ENCODE measurements around the gene TMEM217. TPM values are rescaled to one million over a fixed set of nuclear protein-coding genes. Genes with fewer than 3 reads are reported as not detected.
"Not testable (repeated sequence)": the region's sequence is repeated elsewhere in the genome, so short reads cannot be mapped to it uniquely, and the experiment has no call there.

The TMEM217 gene
- total RNA-seq, 2 donors from 2014 or later = 6.8 to 9.3 TPM

DNA sequence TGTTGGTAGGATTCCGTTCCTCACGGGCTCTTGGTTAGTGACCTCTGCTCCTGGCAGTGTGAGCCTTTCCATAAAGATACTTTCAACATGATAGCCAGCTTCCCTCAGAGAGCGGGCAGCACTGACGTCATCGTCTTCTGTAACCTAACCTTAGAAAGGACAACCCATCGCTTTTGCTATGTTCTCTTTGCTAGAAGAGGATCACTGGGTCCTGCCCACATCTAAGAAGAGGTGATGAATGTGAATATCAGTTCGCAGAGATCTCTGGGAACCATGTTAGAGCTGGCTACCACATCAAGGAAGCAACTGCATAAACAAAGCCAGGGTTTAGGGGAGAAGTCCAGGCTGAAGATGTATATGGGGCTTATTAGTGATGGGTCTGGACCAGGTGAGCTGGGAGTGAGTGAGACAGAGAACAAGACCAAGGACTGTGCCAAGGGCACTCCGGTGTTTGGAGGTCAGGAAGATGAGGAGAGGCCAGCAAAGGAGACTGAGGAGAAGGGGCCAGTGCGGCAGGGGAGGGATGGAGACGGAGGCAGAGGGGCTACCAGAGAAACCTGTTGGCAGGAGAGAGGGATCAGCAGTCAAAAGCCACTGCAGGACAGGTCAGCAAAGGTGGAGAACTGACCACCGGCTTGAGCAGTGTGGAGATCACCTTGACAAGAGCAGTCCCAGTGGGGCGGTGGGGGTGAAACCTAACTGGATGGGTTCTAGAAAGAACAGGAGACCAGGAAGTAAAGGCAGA, 48.3 kb downstream of the TMEM217 start:
- Mint-ChIP-seq H3K36me3 (ENCODE audit: insufficient read depth in 2 of 2) (no peaks in the 10 kb centered on the region), H3K9me3 (no peaks in the 10 kb centered on the region), H3K27me3 (ENCODE audit: low read depth) (no peaks in the 10 kb centered on the region), H3K4me3 (peak overlapping the region; percentile 43 to 62), H3K27ac (peak overlapping the region; percentile 27), H3K4me1 (ENCODE audit: low read depth) (peaks cover 58% of the 10 kb centered on the region)
- DNase-seq (peak; percentile 64 to 66), ATAC-seq (replicated peaks in 1 of 2) (peak; percentile 59 to 63)

DNA sequence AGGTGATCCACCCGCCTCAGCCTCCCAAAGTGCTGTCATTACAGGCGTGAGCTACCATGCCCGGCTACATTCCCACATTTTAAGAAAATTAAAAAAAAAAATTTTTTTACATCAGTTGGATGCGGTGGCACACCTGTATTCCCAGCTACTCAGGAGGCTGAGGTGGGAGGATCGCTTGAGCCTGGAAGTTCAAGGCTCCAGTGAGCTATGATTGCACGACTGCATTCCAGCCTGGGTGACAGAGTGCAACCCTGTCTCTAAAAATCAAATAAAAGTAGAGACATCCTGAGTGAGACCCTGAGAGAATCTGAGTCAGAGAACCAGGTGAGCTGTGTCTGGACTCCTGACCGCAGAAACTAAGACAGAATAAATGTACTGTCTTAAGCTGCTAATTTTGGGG, 49.2 kb downstream of the TMEM217 start:
- Mint-ChIP-seq H3K4me3 (no peak overlapping the region), H3K27ac (no peak overlapping the region), H3K36me3 (ENCODE audit: insufficient read depth in 2 of 2) (no peaks in the 10 kb centered on the region), H3K4me1 (ENCODE audit: low read depth) (peaks cover 65% of the 10 kb centered on the region), H3K9me3 (no peaks in the 10 kb centered on the region), H3K27me3 (ENCODE audit: low read depth) (no peaks in the 10 kb centered on the region)
- ATAC-seq (replicated peaks in 1 of 2) (no peak), DNase-seq (no peak)

DNA sequence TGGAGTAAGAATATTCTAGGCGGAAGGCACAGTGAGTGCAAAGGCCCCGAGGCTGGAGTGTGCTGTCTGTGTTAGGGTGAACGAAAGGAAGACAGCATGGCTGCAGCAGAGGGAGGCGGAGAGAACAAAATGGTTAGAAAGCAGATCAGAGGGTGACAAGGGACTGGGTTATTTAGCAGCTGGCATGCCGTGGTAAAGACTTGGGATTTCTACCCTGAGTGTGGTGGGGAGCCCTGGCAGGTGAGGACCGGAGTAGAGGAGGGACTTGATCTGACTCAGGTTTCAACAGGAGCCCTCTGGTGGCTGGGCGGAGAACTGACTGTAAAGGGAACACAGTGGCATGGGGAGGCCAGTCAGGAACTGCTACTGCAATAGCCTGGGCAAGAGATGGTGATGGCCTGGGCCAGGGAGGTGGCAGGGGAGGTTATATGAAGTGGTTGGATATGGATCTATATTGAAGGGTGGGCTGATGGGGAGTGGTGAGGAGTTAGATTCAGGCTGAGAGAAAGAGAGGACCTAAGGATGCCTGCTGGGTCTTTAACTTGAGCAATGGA, 50.0 kb downstream of the TMEM217 start:
- Mint-ChIP-seq H3K4me3 (peak overlapping the region; percentile 43 to 47), H3K27me3 (ENCODE audit: low read depth) (no peaks in the 10 kb centered on the region), H3K36me3 (ENCODE audit: insufficient read depth in 2 of 2) (no peaks in the 10 kb centered on the region), H3K27ac (peak overlapping the region; percentile 35), H3K9me3 (no peaks in the 10 kb centered on the region), H3K4me1 (ENCODE audit: low read depth) (peaks cover 72% of the 10 kb centered on the region)
- peak; percentile 88 to 91 for DNase-seq
- ATAC-seq (replicated peaks in 1 of 2) = peak; percentile 72 to 77

DNA sequence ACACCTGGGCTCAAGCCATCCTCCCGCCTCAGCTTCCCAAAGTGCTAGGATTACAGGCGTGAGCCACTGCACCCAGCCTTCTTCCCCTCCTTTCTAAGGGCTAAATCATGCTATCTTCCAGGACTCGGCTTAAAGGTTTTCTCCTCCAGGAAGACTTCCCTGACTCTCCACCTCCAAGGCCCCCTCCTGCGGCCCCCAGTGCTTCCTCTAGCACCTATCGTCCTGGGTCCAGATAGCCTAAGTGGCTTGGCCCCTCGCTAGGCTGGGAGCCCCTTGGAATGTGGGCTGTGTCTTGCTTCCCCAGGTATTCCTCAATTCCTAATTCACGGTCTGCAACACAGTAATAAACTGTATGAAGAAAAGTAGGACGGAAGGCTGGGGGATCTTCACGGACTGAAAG, 51.3 kb downstream of the TMEM217 start:
- Mint-ChIP-seq H3K9me3 (no peaks in the 10 kb centered on the region), H3K27me3 (ENCODE audit: low read depth) (no peaks in the 10 kb centered on the region), H3K4me3 (peak overlapping the region; percentile 12 to 28), H3K4me1 (ENCODE audit: low read depth) (peaks cover 85% of the 10 kb centered on the region), H3K36me3 (ENCODE audit: insufficient read depth in 2 of 2) (no peaks in the 10 kb centered on the region), H3K27ac (no peak overlapping the region)
- DNase-seq (no peak), ATAC-seq (replicated peaks in 1 of 2) (no peak)

DNA sequence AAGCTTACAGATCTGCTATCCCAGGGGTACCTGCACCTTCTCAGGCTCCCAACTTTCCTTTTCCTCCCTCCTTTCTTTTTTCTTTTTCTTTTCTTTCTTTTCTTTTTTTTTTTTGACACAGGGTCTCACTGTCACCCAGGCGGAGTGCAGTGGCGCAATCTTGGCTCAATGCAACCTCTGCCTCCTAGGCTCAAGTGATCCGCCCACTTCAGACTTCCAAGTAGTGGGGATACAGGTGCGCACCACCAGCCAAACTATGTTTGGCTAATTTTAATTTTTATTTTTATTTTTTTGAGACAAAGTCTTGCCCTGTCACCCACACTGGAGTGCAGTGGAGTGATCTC, 52.0 kb downstream of the TMEM217 start:
- H3K36me3 Mint-ChIP-seq (ENCODE audit: insufficient read depth in 2 of 2) = no peaks in the 10 kb centered on the region
- DNase-seq (no peak), ATAC-seq (replicated peaks in 1 of 2) (no peak)
- H3K27ac Mint-ChIP-seq = peak overlapping the region; percentile 79
- no peaks in the 10 kb centered on the region for H3K27me3 Mint-ChIP-seq (ENCODE audit: low read depth)
- H3K9me3 Mint-ChIP-seq = no peaks in the 10 kb centered on the region
- H3K4me3 Mint-ChIP-seq = peak overlapping the region; percentile 23 to 58
- peaks cover 87% of the 10 kb centered on the region for H3K4me1 Mint-ChIP-seq (ENCODE audit: low read depth)

DNA sequence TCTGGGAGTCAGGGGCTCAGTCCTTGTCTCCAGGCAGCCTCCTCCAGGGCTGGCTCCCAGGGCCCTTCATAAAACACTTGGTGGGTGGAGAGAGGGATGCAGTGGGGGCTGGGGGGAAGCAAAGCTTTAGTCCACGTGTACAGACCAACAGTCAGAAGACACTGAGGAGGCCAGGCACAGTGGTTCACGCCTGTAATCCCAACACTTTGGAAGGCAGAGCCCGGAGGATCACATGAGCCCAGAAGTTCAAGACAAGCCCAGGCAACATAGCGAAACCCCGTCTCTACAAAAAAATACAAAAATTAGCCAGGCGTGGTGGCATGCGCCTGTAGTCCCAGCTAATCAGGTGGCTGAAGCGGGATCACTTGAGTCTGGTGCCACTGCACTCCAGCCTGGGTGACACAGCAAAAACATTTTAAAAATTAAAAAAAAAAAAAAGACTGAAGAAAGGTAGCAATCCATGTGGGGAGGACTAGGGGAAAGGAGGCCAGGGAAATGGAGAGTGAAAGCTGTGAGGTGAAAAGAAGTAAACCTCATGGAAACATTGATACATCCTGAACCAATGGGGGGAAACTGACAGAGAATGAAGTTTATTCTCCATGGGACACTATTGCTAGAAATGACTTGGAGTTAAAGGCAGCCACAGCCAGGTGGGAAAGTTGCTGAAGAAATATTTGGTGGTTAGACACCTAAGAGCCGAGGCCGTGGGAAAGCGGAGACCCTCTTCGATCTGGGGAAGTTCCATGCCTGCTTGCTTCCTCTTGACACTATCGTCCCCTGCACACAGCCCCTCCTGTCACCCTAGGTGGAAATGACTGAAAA, 52.6 kb downstream of the TMEM217 start:
- no peaks in the 10 kb centered on the region for H3K36me3 Mint-ChIP-seq (ENCODE audit: insufficient read depth in 2 of 2)
- ATAC-seq (replicated peaks in 1 of 2) = peak; percentile 10

DNA sequence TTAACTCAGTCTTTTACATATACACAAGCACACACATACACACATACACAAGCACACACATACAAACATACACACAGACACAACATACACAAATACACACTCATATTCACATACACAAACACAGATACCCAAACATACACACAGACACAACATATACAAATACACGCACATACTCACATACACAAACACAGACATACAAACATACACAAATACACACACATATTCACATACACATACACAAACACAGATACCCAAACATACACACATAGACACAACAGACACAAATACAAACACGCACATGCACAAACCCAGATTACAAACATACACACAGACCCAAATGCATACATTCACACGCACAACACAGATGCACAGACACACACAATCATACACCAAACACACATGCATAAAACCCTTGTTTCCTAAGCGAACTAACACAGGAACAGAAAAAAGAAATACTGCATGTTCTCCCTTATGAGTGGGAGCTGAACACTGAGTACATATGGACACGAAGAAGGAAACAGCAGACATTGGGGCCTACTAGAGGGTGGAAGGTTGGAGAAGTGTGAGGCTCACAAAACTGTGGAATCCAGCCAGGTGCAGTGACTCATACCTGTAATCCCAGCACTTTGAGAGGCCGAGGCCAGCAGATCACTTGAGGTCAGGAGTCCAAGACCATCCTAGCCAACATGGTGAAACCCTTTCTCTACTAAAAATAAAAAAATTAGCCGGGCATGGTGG, 53.8 kb downstream of the TMEM217 start:
- no peaks in the 10 kb centered on the region for H3K36me3 Mint-ChIP-seq (ENCODE audit: insufficient read depth in 2 of 2)
- H3K27me3 Mint-ChIP-seq (ENCODE audit: low read depth) = no peaks in the 10 kb centered on the region
- H3K4me3 Mint-ChIP-seq = no peak overlapping the region
- H3K27ac Mint-ChIP-seq = peak overlapping the region; percentile 2
- ATAC-seq (replicated peaks in 1 of 2) = no peak
- H3K9me3 Mint-ChIP-seq = no peaks in the 10 kb centered on the region
- peaks cover 79% of the 10 kb centered on the region for H3K4me1 Mint-ChIP-seq (ENCODE audit: low read depth)
- no peak for DNase-seq

More for the DNA sequence above, 52.6 kb downstream of the TMEM217 start:
- H3K9me3 Mint-ChIP-seq = no peaks in the 10 kb centered on the region
- peak overlapping the region; percentile 79 for H3K27ac Mint-ChIP-seq
- H3K4me3 Mint-ChIP-seq = peak overlapping the region; percentile 23 to 58
- H3K27me3 Mint-ChIP-seq (ENCODE audit: low read depth) = no peaks in the 10 kb centered on the region
- H3K4me1 Mint-ChIP-seq (ENCODE audit: low read depth) = peaks cover 88% of the 10 kb centered on the region
- DNase-seq = peak in 1 of 2 donors; percentile 37

DNA sequence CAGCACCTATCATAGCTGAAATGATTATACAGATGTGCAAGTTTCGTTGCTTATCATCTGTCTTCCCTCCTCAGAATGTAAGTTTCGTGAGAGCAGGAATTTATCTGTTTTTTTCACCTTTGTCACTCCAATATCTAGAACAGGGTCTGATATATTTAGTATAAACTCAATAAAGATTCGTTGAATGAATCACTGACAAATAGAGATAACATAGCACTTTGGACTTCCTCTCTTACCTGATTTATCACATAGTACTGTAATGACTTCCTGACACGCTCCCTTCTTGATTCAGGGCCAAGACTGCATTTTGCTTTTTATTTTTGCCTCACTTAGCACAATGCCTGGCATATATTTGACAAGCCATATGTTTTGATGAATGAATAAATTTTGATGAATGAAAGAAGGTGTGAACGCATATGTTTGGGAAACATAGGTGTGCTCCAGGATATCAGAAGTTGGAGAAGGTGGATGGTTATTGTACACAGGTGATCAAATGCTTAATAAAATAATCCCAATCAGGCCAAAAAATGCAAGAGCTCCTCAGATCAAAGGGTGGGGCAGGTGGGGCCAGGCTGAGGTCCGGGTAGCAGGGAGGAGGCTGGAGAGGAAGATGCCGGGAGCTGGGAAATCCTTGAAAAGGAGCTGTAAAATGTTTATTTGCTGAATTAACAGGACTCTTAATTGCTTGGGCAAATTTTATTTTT, 55.0 kb downstream of the TMEM217 start:
- peak; percentile 64 to 75 for ATAC-seq (replicated peaks in 1 of 2)
- Mint-ChIP-seq H3K9me3 (no peaks in the 10 kb centered on the region), H3K4me1 (ENCODE audit: low read depth) (peaks cover 70% of the 10 kb centered on the region), H3K27ac (peak overlapping the region; percentile 94), H3K36me3 (ENCODE audit: insufficient read depth in 2 of 2) (no peaks in the 10 kb centered on the region), H3K4me3 (peak overlapping the region; percentile 43 to 77), H3K27me3 (ENCODE audit: low read depth) (no peaks in the 10 kb centered on the region)
- DNase-seq = no peak

DNA sequence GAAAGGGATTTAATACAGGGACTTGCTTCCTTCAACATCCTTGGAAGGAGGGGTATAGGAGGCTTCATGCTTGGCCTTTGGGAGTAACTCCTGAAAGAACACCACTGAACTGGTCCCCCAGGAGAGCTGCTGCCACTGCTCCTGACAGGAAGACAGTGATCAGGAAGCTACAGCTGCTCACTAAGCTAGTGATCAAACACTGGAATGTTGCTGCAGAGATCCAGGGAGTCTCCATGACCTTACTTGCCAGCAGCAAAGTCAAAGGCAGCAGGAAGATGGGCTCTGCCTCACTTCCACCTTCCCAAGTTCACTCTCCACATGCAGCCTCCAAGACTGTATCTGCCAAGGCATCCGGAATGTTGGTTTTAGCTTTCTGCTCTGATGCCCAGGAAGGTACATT, 56.2 kb downstream of the TMEM217 start:
- no peak overlapping the region for H3K4me3 Mint-ChIP-seq
- no peaks in the 10 kb centered on the region for H3K9me3 Mint-ChIP-seq
- H3K4me1 Mint-ChIP-seq (ENCODE audit: low read depth) = peaks cover 58% of the 10 kb centered on the region
- H3K36me3 Mint-ChIP-seq (ENCODE audit: insufficient read depth in 2 of 2) = no peaks in the 10 kb centered on the region
- H3K27me3 Mint-ChIP-seq (ENCODE audit: low read depth) = no peaks in the 10 kb centered on the region
- ATAC-seq (replicated peaks in 1 of 2) (no peak), DNase-seq (no peak)
- H3K27ac Mint-ChIP-seq = peak overlapping the region; percentile 23

DNA sequence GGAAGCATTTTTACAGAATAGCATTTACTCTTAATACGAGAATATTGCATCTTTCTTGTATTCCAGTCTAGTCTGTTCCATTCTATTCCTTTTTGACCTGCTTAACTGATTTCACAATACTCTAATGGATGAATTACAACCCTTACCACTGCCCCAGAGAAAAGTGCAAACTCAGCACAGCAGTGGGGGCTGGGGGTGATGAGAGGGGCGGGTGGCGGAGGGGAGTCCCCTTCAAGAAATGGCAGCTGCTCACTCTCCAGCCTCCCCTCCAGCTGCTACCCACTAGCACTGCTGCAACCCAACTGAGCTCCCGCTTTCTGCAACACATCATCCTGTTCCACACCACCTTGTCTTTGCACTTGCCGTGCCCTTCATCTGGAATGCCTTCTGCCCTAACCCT, 57.9 kb downstream of the TMEM217 start:
- H3K4me1 Mint-ChIP-seq (ENCODE audit: low read depth) = peaks cover 42% of the 10 kb centered on the region
- no peaks in the 10 kb centered on the region for H3K27me3 Mint-ChIP-seq (ENCODE audit: low read depth)

DNA sequence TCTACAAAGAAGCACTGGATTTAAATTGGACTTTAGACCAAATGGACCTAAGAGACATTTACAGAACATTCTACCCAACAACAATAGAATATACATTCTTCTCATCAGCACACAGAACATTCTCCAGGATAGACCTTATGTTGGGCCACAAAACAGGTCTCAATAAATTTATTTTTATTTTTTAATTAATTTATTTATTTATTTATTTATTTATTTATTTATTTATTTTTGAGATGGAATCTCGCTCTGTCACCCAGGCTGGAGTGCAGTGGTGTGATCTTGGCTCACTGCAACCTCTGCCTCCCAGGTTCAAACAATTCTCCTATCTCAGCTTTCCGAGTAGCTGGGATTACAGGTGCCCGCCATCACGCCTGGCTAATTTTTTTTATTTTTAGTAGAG, 61.5 kb downstream of the TMEM217 start:
- not testable (repeated sequence) for DNase-seq; H3K9me3 Mint-ChIP-seq; H3K36me3 Mint-ChIP-seq (ENCODE audit: insufficient read depth in 2 of 2); H3K27ac Mint-ChIP-seq; ATAC-seq (replicated peaks in 1 of 2); H3K4me3 Mint-ChIP-seq; H3K27me3 Mint-ChIP-seq (ENCODE audit: low read depth)
- H3K4me1 Mint-ChIP-seq (ENCODE audit: low read depth) = peaks cover 45% of the 10 kb centered on the region

More for the DNA sequence above, 57.9 kb downstream of the TMEM217 start:
- DNase-seq (no peak), ATAC-seq (replicated peaks in 1 of 2) (no peak)
- Mint-ChIP-seq H3K27ac (no peak overlapping the region), H3K4me3 (no peak overlapping the region), H3K9me3 (no peaks in the 10 kb centered on the region), H3K36me3 (ENCODE audit: insufficient read depth in 2 of 2) (no peaks in the 10 kb centered on the region)

DNA sequence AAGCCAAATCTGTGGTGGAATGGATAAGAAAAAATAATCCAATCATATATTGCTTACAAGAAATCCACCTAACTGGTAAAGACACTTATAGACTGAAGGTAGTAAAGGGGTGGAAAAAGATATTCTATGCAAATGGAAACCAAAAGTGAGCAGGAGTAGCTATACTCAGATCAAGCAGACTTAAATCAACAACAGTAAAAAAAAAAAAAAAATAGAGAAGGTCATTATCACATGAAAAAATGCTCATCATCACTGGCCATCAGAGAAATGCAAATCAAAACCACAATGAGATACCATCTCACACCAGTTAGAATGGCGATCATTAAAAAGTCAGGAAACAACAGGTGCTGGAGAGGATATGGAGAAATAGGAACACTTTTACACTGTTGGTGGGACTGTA, 63.1 kb downstream of the TMEM217 start:
- ATAC-seq (replicated peaks in 1 of 2) = peak; percentile 29 to 32
- H3K9me3 Mint-ChIP-seq = not testable (repeated sequence)

More for the DNA sequence above, 63.1 kb downstream of the TMEM217 start:
- peak overlapping the region; percentile 45 to 67 for H3K4me3 Mint-ChIP-seq
- H3K36me3 Mint-ChIP-seq (ENCODE audit: insufficient read depth in 2 of 2); H3K27me3 Mint-ChIP-seq (ENCODE audit: low read depth); DNase-seq: not testable (repeated sequence)
- peak overlapping the region; percentile 88 for H3K27ac Mint-ChIP-seq
- H3K4me1 Mint-ChIP-seq (ENCODE audit: low read depth) = peaks cover 48% of the 10 kb centered on the region
